ENCODE data around the gene POLE3. TPM values are rescaled to one million over a fixed set of nuclear protein-coding genes. Genes with fewer than 3 reads are reported as not detected.

POLE3 gene
- total and polyA plus RNA-seq, 2 donors (not counting 1 experiment from before 2014, with no cell fraction given): 50.3 to 60.7 TPM

GRCh38 chr9:113375057-113376023 lies 35.1 kb downstream of the POLE3 start:
- Histone ChIP-seq H3K9me3 (ENCODE audit: control extremely low read depth in 1 of 3, control insufficient read depth in 2 of 3, insufficient read depth in 1 of 3, low read length in 2 of 3) (no peaks in the 10 kb centered on the region), H3K27ac (ENCODE audit: low read length in 2 of 2) (no peak overlapping the region), H3K27me3 (replicated peaks in 1 of 4; ENCODE audit: control extremely low read depth in 1 of 4, control insufficient read depth in 3 of 4, insufficient read depth in 4 of 4, low read length in 3 of 4) (no peaks in the 10 kb centered on the region), H3K4me3 (ENCODE audit: control extremely low read depth in 1 of 5, extremely low read depth in 1 of 5, insufficient read depth in 1 of 5, low read depth in 2 of 5, low read length in 4 of 5) (peak overlapping the region in 3 of 5 experiments; percentile 30 to 97 (median 85)), H3K4me1 (ENCODE audit: control insufficient read depth in 2 of 2, insufficient read depth in 2 of 2, low read length in 2 of 2) (peaks cover 4 to 14% of the 10 kb centered on the region in 2 donors), H4K20me1 (ENCODE audit: control insufficient read depth, insufficient read depth, low read length, poor library complexity, severe bottlenecking) (no peaks in the 10 kb centered on the region), H3K9ac (ENCODE audit: low read length) (peak overlapping the region; percentile 84), H3K79me2 (ENCODE audit: control insufficient read depth, insufficient read depth, low read length) (peaks cover 5% of the 10 kb centered on the region), H3K36me3 (replicated peaks in 1 of 2; ENCODE audit: control extremely low read depth in 1 of 2, control insufficient read depth in 1 of 2, extremely low read depth in 1 of 2, insufficient read depth in 2 of 2, low read length in 1 of 2) (peaks cover 0 to 25% of the 10 kb centered on the region in 2 experiments), H3K4me2 (replicated peaks; ENCODE audit: low read depth, low read length, poor library complexity, severe bottlenecking) (peak overlapping the region; percentile 100), H2AFZ (ENCODE audit: insufficient read depth, low read depth, low read length, poor library complexity, severe bottlenecking) (peak overlapping the region; percentile 19)
- ATAC-seq (ENCODE audit: low read depth) (no peak), DNase-seq (no peak)
- 100% methylated on average over 3 of the region's 6 CpGs for WGBS (ENCODE audit: insufficient coverage)
- ChIA-PET CTCF (interaction anchor here (0.6 to 1.4 kb wide), 4 partner anchors 22 to 307 kb away, joined by 3 to 5 read pairs (median 4); no protein-coding TSS in a partner anchor), POLR2A (interaction anchor here (0.7 to 2.0 kb wide), 5 partner anchors 26 to 154 kb away, joined by 3 to 11 read pairs (median 3); partner anchors contain the start of genes ALAD, BSPRY, C9orf43 and POLE3)
- intact Hi-C loops (cut with micrococcal nuclease): loop anchor here (1.0 kb wide), 3 partner anchors 26 to 35 kb away; partner anchors contain the start of genes ALAD, C9orf43, POLE3 and WDR31
- Mint-ChIP-seq H3K9me3 (ENCODE audit: insufficient read depth) (no peaks in the 10 kb centered on the region), H3K27ac (peak overlapping the region; percentile 67), H3K4me3 (peak overlapping the region; percentile 84), H3K4me1 (peaks cover 16% of the 10 kb centered on the region), H3K27me3 (no peaks in the 10 kb centered on the region)
- TF ChIP-seq EZH2 (IDR thresholded peaks at IDR 0.05; ENCODE audit: borderline replicate concordance, insufficient read depth, low read depth, low read length, poor library complexity, severe bottlenecking): no peak
- TF ChIP-seq, protein P1, sequence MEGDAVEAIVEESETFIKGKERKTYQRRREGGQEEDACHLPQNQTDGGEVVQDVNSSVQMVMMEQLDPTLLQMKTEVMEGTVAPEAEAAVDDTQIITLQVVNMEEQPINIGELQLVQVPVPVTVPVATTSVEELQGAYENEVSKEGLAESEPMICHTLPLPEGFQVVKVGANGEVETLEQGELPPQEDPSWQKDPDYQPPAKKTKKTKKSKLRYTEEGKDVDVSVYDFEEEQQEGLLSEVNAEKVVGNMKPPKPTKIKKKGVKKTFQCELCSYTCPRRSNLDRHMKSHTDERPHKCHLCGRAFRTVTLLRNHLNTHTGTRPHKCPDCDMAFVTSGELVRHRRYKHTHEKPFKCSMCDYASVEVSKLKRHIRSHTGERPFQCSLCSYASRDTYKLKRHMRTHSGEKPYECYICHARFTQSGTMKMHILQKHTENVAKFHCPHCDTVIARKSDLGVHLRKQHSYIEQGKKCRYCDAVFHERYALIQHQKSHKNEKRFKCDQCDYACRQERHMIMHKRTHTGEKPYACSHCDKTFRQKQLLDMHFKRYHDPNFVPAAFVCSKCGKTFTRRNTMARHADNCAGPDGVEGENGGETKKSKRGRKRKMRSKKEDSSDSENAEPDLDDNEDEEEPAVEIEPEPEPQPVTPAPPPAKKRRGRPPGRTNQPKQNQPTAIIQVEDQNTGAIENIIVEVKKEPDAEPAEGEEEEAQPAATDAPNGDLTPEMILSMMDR (IDR thresholded peaks at IDR 0.05): no peak

Measured in B cell (primary cell).